Astrocyte of the spinal cord (primary cell): ENCODE results near the gene SLC25A31.

Experiments used
- DNase-seq: peaks from one replicate; pipeline ENCODE4 v3.0.0; 2011; ENCODE audit warnings: low read depth, low spot score
- H3K4me3 ChIP-seq: 2 replicates; pipeline ENCODE4 v1.5.1; 2011; ENCODE audit warnings: low read depth, mild to moderate bottlenecking, low read length, moderate library complexity
- CTCF ChIP-seq: IDR thresholded peaks from 2 replicates; pipeline ENCODE4 v1.5.1; 2012; ENCODE audit warnings: low read depth, mild to moderate bottlenecking, low read length, inconsistent platforms
- in situ Hi-C: cut with HindIII; loops from 2 replicates; pipeline ENCODE4 v1.10.0; 2017; ENCODE audit warnings: low sequenced_read_pairs

SLC25A31 gene

GRCh38 chr4:127747883-127748282 lies 17.7 kb downstream of the SLC25A31 start:
- in situ Hi-C loops = no loop called here
- TF ChIP-seq CTCF = no peak
- no peak for DNase-seq
- H3K4me3 ChIP-seq = no peak overlapping the region

- H3K4me3 ChIP-seq = no peak overlapping the region
- DNase-seq = no peak
- in situ Hi-C loops = no loop called here
- no peak for TF ChIP-seq CTCF
These were observed 18.8 kb downstream of the SLC25A31 start for GRCh38 chr4:127748957-127749356.

- no peak for DNase-seq
- no peak overlapping the region for H3K4me3 ChIP-seq
- TF ChIP-seq CTCF = no peak
- in situ Hi-C loops = no loop called here
These were observed 26.7 kb downstream of the SLC25A31 start for GRCh38 chr4:127756906-127757305.

- TF ChIP-seq CTCF = no peak
- in situ Hi-C loops = no loop called here
- DNase-seq = no peak
- H3K4me3 ChIP-seq = no peak overlapping the region
These were observed 29.1 kb downstream of the SLC25A31 start for GRCh38 chr4:127759228-127759820.

- H3K4me3 ChIP-seq = no peak overlapping the region
- in situ Hi-C loops = no loop called here
- DNase-seq = no peak
- TF ChIP-seq CTCF = no peak
These were observed 29.7 kb downstream of the SLC25A31 start for GRCh38 chr4:127759893-127760292.

GRCh38 chr4:127771535-127772275 lies 41.5 kb downstream of the SLC25A31 start:
- no peak for TF ChIP-seq CTCF
- no peak for DNase-seq
- in situ Hi-C loops = no loop called here
- H3K4me3 ChIP-seq = no peak overlapping the region
